ENCODE results near the gene SEMA6B. TPM values are rescaled to one million over a fixed set of nuclear protein-coding genes. Genes with fewer than 3 reads are reported as not detected.

SEMA6B gene
- total and polyA plus RNA-seq, 8 donors: 2.1 to 24.7 (median 3.3) TPM

DNA sequence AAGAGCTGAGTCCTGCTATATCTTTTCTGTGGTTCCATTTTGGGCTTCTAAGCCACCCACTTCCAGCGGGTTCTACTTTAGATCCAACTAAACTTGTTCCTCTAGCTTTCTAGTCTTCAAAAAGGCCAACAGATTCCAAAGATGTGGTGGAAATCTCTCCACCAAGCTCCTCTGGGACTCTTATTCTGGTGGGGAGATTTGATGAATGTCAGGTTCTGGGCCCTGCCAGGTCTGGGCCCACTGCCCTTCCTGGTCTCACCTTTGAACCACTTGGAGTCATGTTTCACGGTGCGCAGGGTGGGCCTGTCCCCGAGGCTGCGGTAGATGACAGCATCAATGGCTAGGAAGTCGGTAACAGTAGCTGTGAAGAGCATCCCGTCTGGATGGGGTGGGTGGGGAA lies 4.8 kb downstream of the SEMA6B start:
- H3K4me3 ChIP-seq: no peak overlapping the region
- H3K36me3 ChIP-seq: peaks cover 0 to 66% of the 10 kb centered on the region in 2 donors
- H3K27me3 ChIP-seq: no peaks in the 10 kb centered on the region
- no peak for DNase-seq
- no peak for TF ChIP-seq CTCF (IDR thresholded peaks at IDR 0.05)
- peaks cover 0 to 25% of the 10 kb centered on the region in 2 donors for H3K4me1 ChIP-seq
- no peak overlapping the region for H3K27ac ChIP-seq
- no peak for ATAC-seq
- intact Hi-C loops (cut with DNase I): loop anchor here in 1 of 2 donors (5.0 kb wide), 1 partner anchor 83 kb away; the partner anchor contains the start of gene TNFAIP8L1
- H3K9me3 ChIP-seq: no peaks in the 10 kb centered on the region

DNA sequence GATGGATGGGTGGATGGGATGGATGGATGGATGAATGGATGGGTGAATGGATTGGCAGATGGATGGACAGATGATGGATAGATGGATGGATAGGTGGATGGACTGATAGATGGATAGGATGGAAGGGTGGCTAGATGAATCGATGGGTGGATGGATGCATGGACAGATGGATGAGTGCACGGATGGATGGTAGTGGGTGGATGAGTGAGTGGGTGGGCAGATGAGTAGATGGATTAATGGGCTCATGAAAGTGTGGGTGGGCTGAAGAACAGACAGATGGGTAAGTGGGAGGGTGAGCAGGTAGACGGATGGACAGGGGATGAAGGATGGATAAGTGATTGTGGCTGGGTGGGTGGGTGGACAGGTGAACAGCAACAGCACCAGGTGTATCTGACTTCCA lies 5.7 kb downstream of the SEMA6B start:
- DNase-seq (no peak), ATAC-seq (no peak)
- TF ChIP-seq CTCF (IDR thresholded peaks at IDR 0.05): no peak
- Histone ChIP-seq H3K36me3 (peaks cover 0 to 76% of the 10 kb centered on the region in 2 donors), H3K27ac (no peak overlapping the region), H3K27me3 (no peaks in the 10 kb centered on the region), H3K9me3 (no peaks in the 10 kb centered on the region), H3K4me1 (peaks cover 0 to 19% of the 10 kb centered on the region in 2 donors), H3K4me3 (no peak overlapping the region)
- intact Hi-C loops (cut with DNase I): no loop called here

GRCh38 chr19:4553092-4553695 lies 6.3 kb downstream of the SEMA6B start:
- Histone ChIP-seq H3K4me3 (no peak overlapping the region), H3K27ac (no peak overlapping the region), H3K36me3 (peaks cover 0 to 81% of the 10 kb centered on the region in 2 donors), H3K27me3 (no peaks in the 10 kb centered on the region), H3K4me1 (peaks cover 0 to 19% of the 10 kb centered on the region in 2 donors), H3K9me3 (no peaks in the 10 kb centered on the region)
- intact Hi-C loops (cut with DNase I): no loop called here
- no peak for TF ChIP-seq CTCF (IDR thresholded peaks at IDR 0.05)
- DNase-seq (no peak), ATAC-seq (no peak)

DNA sequence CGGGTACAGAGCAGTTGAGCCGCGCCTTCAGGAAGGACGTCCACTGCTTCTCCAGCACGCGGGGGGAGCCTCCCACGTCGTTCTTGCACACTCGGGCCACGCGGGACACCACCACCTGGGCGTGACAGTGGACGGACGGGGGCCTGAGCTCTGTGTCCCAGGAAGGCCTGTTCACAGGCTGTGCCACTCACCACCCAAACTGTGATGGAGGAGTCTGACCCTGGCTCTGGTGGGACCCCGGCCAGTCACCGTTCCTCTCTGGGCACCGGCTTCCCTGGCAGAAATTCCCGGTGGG lies 7.0 kb downstream of the SEMA6B start:
- DNase-seq: no peak
- Histone ChIP-seq H3K4me1 (peaks cover 0 to 19% of the 10 kb centered on the region in 2 donors), H3K9me3 (no peaks in the 10 kb centered on the region), H3K36me3 (peaks cover 0 to 89% of the 10 kb centered on the region in 2 donors), H3K27me3 (no peaks in the 10 kb centered on the region), H3K4me3 (no peak overlapping the region), H3K27ac (no peak overlapping the region)
- no peak for TF ChIP-seq CTCF (IDR thresholded peaks at IDR 0.05)
- intact Hi-C loops (cut with DNase I): no loop called here
- ATAC-seq: no peak

- ATAC-seq (no peak), DNase-seq (no peak)
- Histone ChIP-seq H3K4me3 (no peak overlapping the region), H3K4me1 (peaks cover 0 to 21% of the 10 kb centered on the region in 2 donors), H3K36me3 (peaks cover 0 to 91% of the 10 kb centered on the region in 2 donors), H3K27me3 (no peaks in the 10 kb centered on the region), H3K9me3 (no peaks in the 10 kb centered on the region), H3K27ac (no peak overlapping the region)
- intact Hi-C loops (cut with DNase I): no loop called here
- no peak for TF ChIP-seq CTCF (IDR thresholded peaks at IDR 0.05)
Measured at GRCh38 chr19:4550479-4551050, 8.9 kb downstream of the SEMA6B start.
